CD4-positive, alpha-beta memory T cell (primary cell): ENCODE results near the gene MED20. TPM values are rescaled to one million over a fixed set of nuclear protein-coding genes. Genes with fewer than 3 reads are reported as not detected.

ENCODE experiments used
- CTCF ChIA-PET: fragments of 350-600 bp; sonication (Branson Sonifier 250); formaldehyde crosslinking; loops from one replicate; lab custom pipeline; 2021; ENCODE audit warnings: inconsistent platforms; ENCODE audit not compliant: partially characterized antibody; lab: Charles Lee
- POLR2A ChIA-PET: fragments of 350-600 bp; sonication (Branson Sonifier 250); formaldehyde crosslinking; loops from one replicate; lab custom pipeline; 2021; ENCODE audit not compliant: partially characterized antibody; lab: Charles Lee
- DNase-seq, 5 donors: peaks; one replicate each; pipeline versions ENCODE4 v3.0.0 to v3.0.0-alpha.2; 2020 to 2022; ENCODE audit warnings: mixed read lengths in 1 of 5
- H3K27ac ChIP-seq: one replicate; pipeline ENCODE4 v1.7.0; 2013; ENCODE audit warnings: low read depth, low read length
- H3K27me3 ChIP-seq: 2 replicates; pipeline ENCODE4 v1.7.0; 2013; ENCODE audit warnings: mild to moderate bottlenecking, low read length, moderate library complexity; ENCODE audit not compliant: insufficient read depth
- H3K36me3 ChIP-seq: 2 replicates; pipeline ENCODE4 v1.7.0; 2013; ENCODE audit warnings: mild to moderate bottlenecking, low read length, moderate library complexity; ENCODE audit not compliant: insufficient read depth
- H3K4me1 ChIP-seq: 2 replicates; pipeline ENCODE4 v1.7.0; 2013; ENCODE audit warnings: mild to moderate bottlenecking, low read length, moderate library complexity; ENCODE audit not compliant: insufficient read depth
- H3K4me3 ChIP-seq, 2 donors: one replicate each; pipeline ENCODE4 v1.7.0; 2013; ENCODE audit warnings: low read length in 2 of 2, mild to moderate bottlenecking in 1 of 2
- H3K9me3 ChIP-seq, 2 donors: one replicate each; pipeline ENCODE4 v1.7.0; 2013; ENCODE audit warnings: low read length in 2 of 2, control low read depth in 1 of 2; ENCODE audit not compliant: control insufficient read depth in 1 of 2
- H3K27ac Mint-ChIP-seq, 7 donors: one replicate each; pipeline ENCODE4 v1.8.0; 2020 to 2021; ENCODE audit warnings: mixed read lengths in 7 of 7, mild to moderate bottlenecking in 6 of 7, inconsistent platforms in 3 of 7, moderate library complexity in 3 of 7
- H3K27me3 Mint-ChIP-seq, 2 donors: one replicate each; pipeline ENCODE4 v1.8.0; 2020 to 2021; ENCODE audit warnings: mixed read lengths in 2 of 2
- H3K36me3 Mint-ChIP-seq, 2 donors: one replicate each; pipeline ENCODE4 v1.8.0; 2020 to 2021; ENCODE audit warnings: mixed read lengths in 2 of 2, inconsistent platforms in 1 of 2, mild to moderate bottlenecking in 1 of 2
- H3K4me1 Mint-ChIP-seq, 4 donors: one replicate each; pipeline ENCODE4 v1.8.0; 2020 to 2021; ENCODE audit warnings: mixed read lengths in 4 of 4, mild to moderate bottlenecking in 1 of 4
- H3K4me3 Mint-ChIP-seq, 8 donors: one replicate each; pipeline ENCODE4 v1.8.0; 2020 to 2021; ENCODE audit warnings: mixed read lengths in 8 of 8, mild to moderate bottlenecking in 7 of 8, moderate library complexity in 6 of 8, inconsistent platforms in 3 of 8
- H3K9me3 Mint-ChIP-seq, 8 donors: one replicate each; pipeline ENCODE4 v1.8.0; 2020 to 2021; ENCODE audit warnings: mixed read lengths in 8 of 8, mild to moderate bottlenecking in 5 of 8, inconsistent platforms in 3 of 8, moderate library complexity in 1 of 8
- intact Hi-C: fragments of 100-400 bp; cut with micrococcal nuclease; formaldehyde crosslinking; loops from one replicate; pipeline ENCODE4 v1.15.1; 2023
- polyA plus RNA-seq, 2 donors: library from polyadenylated mRNA; unstranded; fragments of 300-500 nt; fragmentation: Illumina TruSeq; gene quantifications; one replicate each; pipeline ENCODE4 v1.2.3, GENCODE V29; 2021
- total RNA-seq, 2 experiments: library from RNA; stranded (reverse); gene quantifications; one replicate each; pipeline ENCODE4 v1.2.3, GENCODE V29; 2021

MED20 gene
- 10 to 100 TPM; 10.0 to 11.5 TPM for total RNA-seq
- polyA plus RNA-seq = 1 to 10 TPM; 3.5 to 6.3 TPM

GRCh38 chr6:41920921-41921711 is at the start of gene MED20, which contains the start of gene BYSL:
MED20 (minus strand) TSS chr6:41921139; CDS start chr6:41921018, 121 bp downstream.
BYSL (plus strand) TSS chr6:41921499; CDS start chr6:41921563, 64 bp downstream.
- H3K27me3 Mint-ChIP-seq = peaks cover 0 to 2% of the 10 kb centered on the region in 2 donors
- POLR2A ChIA-PET = interaction anchor here (0.6 to 6.5 kb wide), 22 partner anchors 8 to 1008 kb away, joined by 3 to 95 read pairs (median 4); partner anchors contain the start of genes BICRAL, CCND3, CNPY3 and MRPS10

GRCh38 chr6:41970436-41970846 is 49.5 kb upstream of the MED20 start:
- ChIA-PET POLR2A (interaction anchor here (1.1 kb wide), 1 partner anchor 32 kb away, joined by 3 read pairs; no protein-coding TSS in a partner anchor), CTCF (no interaction called here)
- DNase-seq = peak in 1 of 5 donors; percentile 8
- Mint-ChIP-seq H3K9me3 (no peaks in the 10 kb centered on the region), H3K27ac (peak overlapping the region; percentile 25 to 82 (median 59)), H3K27me3 (no peaks in the 10 kb centered on the region), H3K36me3 (peaks cover 14 to 47% of the 10 kb centered on the region in 2 donors), H3K4me3 (peak overlapping the region in 7 of 8 donors; percentile 17 to 70 (median 57)), H3K4me1 (peaks cover 42 to 85% (median 64%) of the 10 kb centered on the region in 4 donors)
- H3K9me3 ChIP-seq = no peaks in the 10 kb centered on the region
- no peak overlapping the region for H3K27ac ChIP-seq
- H3K4me3 ChIP-seq = no peak overlapping the region
- peaks cover 71% of the 10 kb centered on the region for H3K4me1 ChIP-seq
- no peaks in the 10 kb centered on the region for H3K27me3 ChIP-seq
- intact Hi-C loops = no loop called here
- H3K36me3 ChIP-seq = peaks cover 5% of the 10 kb centered on the region

More at GRCh38 chr6:41920921-41921711, at the start of gene MED20, which contains the start of gene BYSL:
- Histone ChIP-seq H3K27me3 (no peaks in the 10 kb centered on the region), H3K9me3 (no peaks in the 10 kb centered on the region), H3K4me1 (peaks cover 47% of the 10 kb centered on the region), H3K36me3 (peaks cover 3% of the 10 kb centered on the region), H3K4me3 (peak within 1 kb of the TSS; percentile 75 to 99), H3K27ac (peak within 1 kb of the TSS; percentile 91)
- intact Hi-C loops = loop anchor here (1.0 to 2.0 kb wide), 6 partner anchors 15 to 296 kb away; partner anchors contain the start of genes MRPS10, TOMM6 and USP49
- CTCF ChIA-PET = interaction anchor here (0.6 to 6.7 kb wide), 40 partner anchors 10 to 1008 kb away, joined by 3 to 133 read pairs (median 4); partner anchors contain the start of genes CCND3, CNPY3, PRICKLE4 and TAF8
- peak; percentile 94 to 96 (median 95) for DNase-seq
- peak within 1 kb of the TSS; percentile 98 to 100 (median 100) for H3K27ac Mint-ChIP-seq
- H3K4me3 Mint-ChIP-seq = peak within 1 kb of the TSS; percentile 99 to 100 (median 100)
- peaks cover 8 to 31% of the 10 kb centered on the region in 2 donors for H3K36me3 Mint-ChIP-seq
- peaks cover 34 to 57% (median 47%) of the 10 kb centered on the region in 4 donors for H3K4me1 Mint-ChIP-seq
- H3K9me3 Mint-ChIP-seq = peaks cover 0 to 18% (median 0%) of the 10 kb centered on the region in 8 donors

GRCh38 chr6:41967312-41968287 is 46.7 kb upstream of the MED20 start:
- POLR2A ChIA-PET = interaction anchor here (0.5 to 1.3 kb wide), 4 partner anchors 10 to 494 kb away, joined by 3 read pairs; partner anchors contain the start of gene TOMM6
- H3K27me3 ChIP-seq = no peaks in the 10 kb centered on the region
- Mint-ChIP-seq H3K9me3 (no peaks in the 10 kb centered on the region), H3K4me1 (peaks cover 52 to 87% (median 70%) of the 10 kb centered on the region in 4 donors), H3K27me3 (no peaks in the 10 kb centered on the region), H3K4me3 (peak overlapping the region in 2 of 8 donors; percentile 13 to 54), H3K36me3 (peaks cover 25 to 49% of the 10 kb centered on the region in 2 donors), H3K27ac (peak overlapping the region in 3 of 7 donors; percentile 52 to 72 (median 62))
- no peak for DNase-seq
- no peak overlapping the region for H3K27ac ChIP-seq
- no peak overlapping the region for H3K4me3 ChIP-seq
- peaks cover 77% of the 10 kb centered on the region for H3K4me1 ChIP-seq
- peaks cover 12% of the 10 kb centered on the region for H3K36me3 ChIP-seq
- H3K9me3 ChIP-seq = no peaks in the 10 kb centered on the region
- CTCF ChIA-PET = interaction anchor here (0.8 to 2.0 kb wide), 5 partner anchors 14 to 131 kb away, joined by 3 to 7 read pairs (median 3); no protein-coding TSS in a partner anchor
- intact Hi-C loops = no loop called here

- Mint-ChIP-seq H3K9me3 (no peaks in the 10 kb centered on the region), H3K27ac (peak overlapping the region in 2 of 7 donors; percentile 17 to 72), H3K27me3 (no peaks in the 10 kb centered on the region), H3K36me3 (peaks cover 21 to 44% of the 10 kb centered on the region in 2 donors), H3K4me3 (no peak overlapping the region), H3K4me1 (peaks cover 47 to 86% (median 65%) of the 10 kb centered on the region in 4 donors)
- no peak for DNase-seq
- H3K4me1 ChIP-seq = peaks cover 79% of the 10 kb centered on the region
- no peaks in the 10 kb centered on the region for H3K27me3 ChIP-seq
- intact Hi-C loops = no loop called here
- H3K27ac ChIP-seq = no peak overlapping the region
- H3K4me3 ChIP-seq = no peak overlapping the region
- ChIA-PET POLR2A (interaction anchor here (0.6 kb wide), 1 partner anchor 495 kb away, joined by 3 read pairs; no protein-coding TSS in a partner anchor), CTCF (interaction anchor here (2.0 kb wide), 1 partner anchor 77 kb away, joined by 7 read pairs; no protein-coding TSS in a partner anchor)
- no peaks in the 10 kb centered on the region for H3K9me3 ChIP-seq
- H3K36me3 ChIP-seq = peaks cover 12% of the 10 kb centered on the region
Measured at GRCh38 chr6:41966961-41967311, 46.0 kb upstream of the MED20 start.

GRCh38 chr6:41966214-41966920 is 45.4 kb upstream of the MED20 start:
- Mint-ChIP-seq H3K4me3 (no peak overlapping the region), H3K4me1 (peaks cover 53 to 88% (median 70%) of the 10 kb centered on the region in 4 donors), H3K9me3 (no peaks in the 10 kb centered on the region), H3K36me3 (peaks cover 26 to 49% of the 10 kb centered on the region in 2 donors), H3K27ac (peak overlapping the region in 5 of 7 donors; percentile 4 to 72 (median 37)), H3K27me3 (no peaks in the 10 kb centered on the region)
- intact Hi-C loops = no loop called here
- ChIA-PET POLR2A (interaction anchor here (1.0 to 1.4 kb wide), 2 partner anchors 45 to 80 kb away, joined by 3 read pairs; partner anchors contain the start of genes BYSL and MED20), CTCF (interaction anchor here (2.0 kb wide), 1 partner anchor 77 kb away, joined by 7 read pairs; no protein-coding TSS in a partner anchor)
- H3K27me3 ChIP-seq = no peaks in the 10 kb centered on the region
- H3K9me3 ChIP-seq = no peaks in the 10 kb centered on the region
- peaks cover 83% of the 10 kb centered on the region for H3K4me1 ChIP-seq
- no peak overlapping the region for H3K27ac ChIP-seq
- no peak for DNase-seq
- H3K36me3 ChIP-seq = peaks cover 12% of the 10 kb centered on the region
- no peak overlapping the region for H3K4me3 ChIP-seq
